COLO668 (cell line): Measurements from ENCODE around the gene ZMYND8.

Source experiments
- DNase-seq: peaks from one replicate; lab custom pipeline; 2025; ENCODE audit not compliant: unreplicated experiment; lab: John Stamatoyannopoulos, UW

ZMYND8 gene

GRCh38 chr20:47335251-47336128, 21.0 kb downstream of the ZMYND8 start:
- no peak for DNase-seq

GRCh38 chr20:47334022-47334551, 22.4 kb downstream of the ZMYND8 start:
- DNase-seq, result peak; percentile 24

GRCh38 chr20:47332381-47333206, 23.9 kb downstream of the ZMYND8 start:
- no peak for DNase-seq

GRCh38 chr20:47330933-47331708, 25.4 kb downstream of the ZMYND8 start:
- no peak for DNase-seq

- no peak for DNase-seq
Observed at GRCh38 chr20:47330071-47330470, 26.4 kb downstream of the ZMYND8 start.

- DNase-seq, result no peak
Observed at GRCh38 chr20:47328129-47328528, 28.4 kb downstream of the ZMYND8 start.

- DNase-seq, result no peak
Observed at GRCh38 chr20:47327711-47328110, 28.8 kb downstream of the ZMYND8 start.

GRCh38 chr20:47326658-47327268, 29.7 kb downstream of the ZMYND8 start:
- DNase-seq, result no peak

- DNase-seq, result no peak
Observed at GRCh38 chr20:47325242-47325641, 31.3 kb downstream of the ZMYND8 start.

- DNase-seq, result peak; percentile 62
Observed at GRCh38 chr20:47320990-47321805, 35.3 kb downstream of the ZMYND8 start.

- peak; percentile 89 for DNase-seq
Observed at GRCh38 chr20:47319517-47320252, 36.8 kb downstream of the ZMYND8 start.

- peak; percentile 60 for DNase-seq
Observed at GRCh38 chr20:47318586-47319516, 37.6 kb downstream of the ZMYND8 start.

GRCh38 chr20:47318027-47318585, 38.4 kb downstream of the ZMYND8 start:
- no peak for DNase-seq

- peak; percentile 80 for DNase-seq
Observed at GRCh38 chr20:47317127-47317895, 39.2 kb downstream of the ZMYND8 start.

GRCh38 chr20:47316776-47317126, 39.7 kb downstream of the ZMYND8 start:
- no peak for DNase-seq

GRCh38 chr20:47315339-47316056, 41.0 kb downstream of the ZMYND8 start:
- DNase-seq, result peak; percentile 37
